ENCODE results near the gene TRAF7.
"Not testable (repeated sequence)": the region's sequence is repeated elsewhere in the genome, so short reads cannot be mapped to it uniquely, and the experiment has no call there.

The TRAF7 gene

GRCh38 chr16:2122429-2122828, 33.2 kb upstream of the TRAF7 start:
- DNase-seq (ENCODE audit: low read depth in 2 of 2) = no peak

DNA sequence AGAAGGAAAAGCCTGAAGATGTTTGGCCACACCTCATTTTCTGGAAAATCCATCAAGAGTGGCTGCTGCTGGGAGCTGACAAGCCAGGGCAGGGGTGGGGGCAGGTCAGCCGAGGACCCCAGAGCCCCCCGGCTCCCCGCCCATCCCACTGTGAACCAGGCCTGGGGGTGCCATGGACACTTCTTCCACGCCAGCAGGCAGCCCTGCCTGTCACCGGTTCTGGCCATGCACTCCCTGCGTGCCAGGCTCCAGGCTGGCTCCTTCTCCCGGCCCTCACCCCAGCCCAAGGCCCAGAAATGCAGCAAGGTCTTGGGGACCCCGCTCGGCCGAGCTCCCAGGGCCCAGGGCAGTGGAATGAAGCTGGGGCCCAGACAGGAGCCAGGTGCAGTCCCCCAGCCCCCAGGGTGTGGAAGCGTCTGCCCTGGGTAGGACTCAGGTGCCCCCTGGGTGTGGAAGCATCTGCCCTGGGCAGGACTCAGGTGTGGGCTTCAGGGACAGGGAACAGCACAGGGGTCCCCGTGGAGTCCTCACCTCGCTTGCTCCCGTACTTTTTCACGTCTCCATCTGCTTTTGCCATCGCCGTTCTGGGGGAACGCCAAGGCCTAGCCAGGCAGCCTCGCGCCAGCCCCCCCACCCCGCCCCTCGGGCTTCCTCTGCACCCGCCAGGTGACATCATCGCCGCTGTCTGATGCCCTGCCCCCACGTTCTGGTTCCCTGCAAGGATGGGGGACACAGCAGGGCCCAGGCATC, 32.5 kb upstream of the TRAF7 start:
- not testable (repeated sequence) for DNase-seq (ENCODE audit: low read depth in 2 of 2)

GRCh38 chr16:2123706-2124376, 31.7 kb upstream of the TRAF7 start:
- not testable (repeated sequence) for DNase-seq (ENCODE audit: low read depth in 2 of 2)

DNA sequence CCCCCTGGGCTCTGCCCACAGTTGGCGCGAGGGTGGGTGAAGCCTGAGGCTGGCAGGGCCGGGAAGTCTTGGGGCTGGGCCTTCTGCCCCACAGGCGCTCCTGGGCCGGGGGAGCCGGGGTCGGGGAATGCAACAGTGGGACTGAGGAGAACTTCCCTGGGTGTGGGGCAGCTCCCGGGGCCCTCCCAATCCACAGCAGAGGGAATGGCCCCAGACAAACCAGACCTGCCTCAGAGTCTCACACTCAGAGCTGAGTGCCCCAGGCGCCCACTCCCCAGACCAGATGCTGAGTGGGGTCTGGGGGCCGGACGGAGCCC, 31.2 kb upstream of the TRAF7 start:
- DNase-seq (ENCODE audit: low read depth in 2 of 2) = not testable (repeated sequence)

DNA sequence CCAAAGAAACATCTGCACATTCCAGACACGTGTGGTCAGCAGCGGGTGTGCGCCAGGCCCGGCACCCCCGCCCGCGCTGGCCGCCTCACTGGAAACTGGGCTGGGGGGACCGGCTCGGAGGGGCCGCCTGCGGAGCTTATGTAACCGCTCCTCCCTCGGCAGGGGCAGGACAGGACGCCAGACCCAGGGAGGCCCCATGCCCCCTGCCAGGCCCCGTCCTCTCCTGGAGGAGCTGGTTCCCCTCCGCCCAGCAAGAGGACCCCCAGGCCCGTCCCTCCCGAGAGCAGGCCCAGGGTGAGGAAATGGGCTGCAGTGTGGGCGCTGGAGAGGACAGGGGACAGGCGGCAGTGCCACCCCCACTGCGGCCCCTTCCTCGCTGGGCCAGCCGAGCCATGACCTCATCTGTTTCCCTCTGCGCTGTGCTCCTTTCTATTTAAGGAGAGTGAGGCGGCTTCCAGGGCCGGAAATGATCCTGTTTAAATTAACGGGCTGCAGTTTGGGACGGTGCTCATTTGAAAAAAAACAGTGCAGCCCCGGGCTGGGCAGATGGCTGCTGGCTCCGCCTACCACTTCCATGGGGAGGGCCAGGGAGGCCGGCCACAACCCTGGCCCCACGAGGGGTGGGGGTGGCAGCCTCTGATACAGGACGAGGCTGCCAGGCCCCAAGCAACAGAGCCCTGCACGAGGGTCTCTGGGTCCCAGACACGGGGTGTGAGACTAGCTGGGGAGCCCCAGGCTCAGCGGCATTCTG, 30.7 kb upstream of the TRAF7 start:
- DNase-seq (ENCODE audit: low read depth in 2 of 2) = not testable (repeated sequence)

DNA sequence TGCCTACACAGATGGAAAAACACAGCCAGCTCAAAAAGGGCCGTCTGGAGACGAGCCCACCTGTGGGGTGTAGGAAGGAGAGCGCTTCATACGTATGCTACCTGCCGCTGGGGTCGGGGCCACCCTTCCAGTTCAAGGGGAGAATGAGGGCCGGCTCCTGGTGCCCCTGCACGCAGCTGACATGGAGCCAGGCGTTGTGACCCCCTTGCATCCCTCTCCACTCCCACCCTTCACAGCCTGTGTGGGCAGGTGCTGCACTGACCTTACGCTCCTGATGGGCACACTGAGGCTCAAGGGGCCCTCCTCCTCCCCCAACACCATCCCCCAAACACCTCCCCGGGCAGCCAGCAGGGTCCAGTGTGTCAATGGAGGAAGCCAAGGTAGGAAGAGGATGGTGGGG, 30.0 kb upstream of the TRAF7 start:
- DNase-seq (ENCODE audit: low read depth in 2 of 2) = not testable (repeated sequence)

DNA sequence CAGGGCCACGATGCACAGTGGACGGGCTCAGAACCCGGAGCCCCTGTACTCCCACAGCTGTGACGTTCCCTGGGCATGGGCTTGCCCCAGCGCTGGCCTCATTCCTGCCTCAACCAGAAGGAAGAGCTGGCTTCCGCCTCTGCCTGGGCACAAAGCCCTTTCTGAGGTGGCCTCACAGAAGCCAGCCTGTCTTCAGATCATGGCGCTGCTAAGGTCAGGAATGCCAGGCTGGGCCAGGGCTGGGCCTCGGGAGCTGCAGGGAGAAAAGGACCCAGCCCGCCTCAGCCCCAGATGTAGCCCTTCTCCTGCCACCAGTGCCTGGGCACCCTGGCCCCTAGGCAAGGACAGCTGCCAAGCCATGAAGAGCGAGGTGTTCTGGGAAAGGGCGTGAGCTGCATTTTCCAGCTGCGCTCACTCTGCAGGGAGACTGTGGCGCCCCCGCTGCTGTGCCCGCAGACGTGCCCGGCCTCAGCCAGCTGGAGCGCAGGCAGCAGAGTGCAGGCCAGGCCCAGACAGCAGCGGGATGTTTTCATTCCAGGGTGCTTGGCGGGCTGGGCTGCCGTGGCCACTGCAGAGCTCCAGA, 29.3 kb upstream of the TRAF7 start:
- not testable (repeated sequence) for DNase-seq (ENCODE audit: low read depth in 2 of 2)

DNA sequence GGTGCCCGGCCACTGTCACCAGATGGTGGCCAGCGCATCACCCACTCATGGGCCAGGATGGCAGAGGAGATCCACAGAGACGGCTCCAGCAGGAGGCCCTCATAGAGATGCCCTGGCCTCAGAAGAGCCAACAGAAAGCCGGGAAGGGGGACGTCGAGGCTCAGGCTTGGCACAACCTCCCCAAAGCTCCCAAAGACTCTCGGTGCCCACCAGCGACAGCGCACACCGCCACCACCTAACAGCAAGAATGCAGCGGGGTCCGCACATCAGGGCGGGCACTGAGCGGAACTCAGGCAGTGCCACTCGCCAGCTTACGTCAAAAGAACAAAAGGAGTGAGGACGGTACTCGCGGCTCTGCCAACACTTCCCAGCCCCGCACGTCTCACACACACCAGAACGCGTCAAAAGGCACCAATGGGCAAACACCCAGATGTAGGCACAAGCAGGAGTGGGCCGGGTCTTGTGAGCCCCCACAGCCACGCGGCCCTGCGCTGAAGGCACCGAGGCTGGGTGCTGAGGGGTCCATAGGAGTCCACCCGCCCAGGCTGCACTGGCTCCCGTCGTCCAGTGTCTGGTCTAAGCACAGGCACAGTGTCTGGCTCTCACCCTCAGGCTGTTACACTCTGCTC, 28.5 kb upstream of the TRAF7 start:
- not testable (repeated sequence) for DNase-seq (ENCODE audit: low read depth in 2 of 2)

- not testable (repeated sequence) for DNase-seq (ENCODE audit: low read depth in 2 of 2)
Observed at GRCh38 chr16:2127630-2128280, 27.8 kb upstream of the TRAF7 start.

DNA sequence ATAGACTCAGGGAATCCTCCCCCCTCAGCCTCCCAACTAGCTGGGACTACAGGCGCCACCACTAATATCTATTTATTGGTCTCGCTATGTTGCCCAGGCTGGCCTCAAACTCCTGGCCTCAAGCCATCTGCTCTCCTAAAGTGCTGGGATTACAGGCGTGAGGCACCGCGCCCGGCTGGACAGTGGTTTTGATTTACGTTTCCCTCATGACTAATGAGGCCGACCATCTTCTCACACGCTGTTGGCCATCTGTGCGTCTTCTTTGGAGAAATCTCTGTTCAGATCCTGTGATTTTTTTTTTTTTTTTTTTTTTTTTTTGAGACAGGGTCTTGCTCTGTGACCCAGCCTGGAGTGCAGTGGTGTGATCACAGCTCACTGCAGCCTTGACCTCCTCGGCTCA, 26.3 kb upstream of the TRAF7 start:
- DNase-seq (ENCODE audit: low read depth in 2 of 2) = not testable (repeated sequence)

GRCh38 chr16:2129890-2130447, 25.6 kb upstream of the TRAF7 start:
- not testable (repeated sequence) for DNase-seq (ENCODE audit: low read depth in 2 of 2)

GRCh38 chr16:2133797-2134196, 21.8 kb upstream of the TRAF7 start:
- not testable (repeated sequence) for DNase-seq (ENCODE audit: low read depth in 2 of 2)

- DNase-seq (ENCODE audit: low read depth in 2 of 2) = not testable (repeated sequence)
Observed at GRCh38 chr16:2135071-2135470, 20.5 kb upstream of the TRAF7 start.

DNA sequence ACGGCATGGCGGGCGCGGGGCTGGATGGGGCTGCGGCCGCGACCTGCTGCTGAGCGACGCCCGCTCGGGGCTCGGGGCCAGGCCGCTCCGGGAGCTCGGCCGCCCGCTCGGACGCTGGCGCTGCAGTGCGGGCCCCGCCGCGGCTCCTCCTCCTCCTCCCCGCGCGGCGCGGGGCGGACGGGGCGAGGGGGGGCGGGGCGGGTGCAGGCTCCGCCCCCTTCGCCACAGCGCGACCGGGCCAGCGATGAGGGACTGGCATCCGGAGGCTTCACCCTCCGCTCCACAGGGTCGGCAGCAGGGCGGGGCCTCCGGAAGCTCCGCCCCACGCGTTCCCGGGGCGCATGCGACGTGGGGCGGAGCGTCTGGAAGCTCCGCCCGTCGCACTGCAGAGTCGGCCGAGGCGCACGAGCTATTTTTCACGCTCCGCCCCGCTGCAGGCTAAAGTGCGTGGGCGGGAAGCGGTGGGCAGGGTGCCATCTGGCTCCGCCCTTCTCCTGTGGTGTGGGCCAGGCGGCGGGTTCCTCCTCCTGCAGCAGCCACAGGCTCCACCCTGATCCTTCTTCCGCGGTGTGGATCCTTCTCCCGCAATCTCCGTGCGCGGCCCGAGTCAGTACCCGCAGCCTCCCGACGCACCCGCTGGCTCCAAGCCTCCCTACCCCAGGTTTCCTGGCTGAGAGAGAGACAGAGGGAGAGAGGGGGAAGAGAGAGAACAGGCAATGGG, 19.7 kb upstream of the TRAF7 start, which contains the start of gene PKD1:
PKD1 (minus strand) TSS at position 129 of the 721 bp plus-strand sequence. CDS start 209 bp downstream, outside the sequence.
- peak; percentile 99 for DNase-seq (ENCODE audit: low read depth in 2 of 2)

DNA sequence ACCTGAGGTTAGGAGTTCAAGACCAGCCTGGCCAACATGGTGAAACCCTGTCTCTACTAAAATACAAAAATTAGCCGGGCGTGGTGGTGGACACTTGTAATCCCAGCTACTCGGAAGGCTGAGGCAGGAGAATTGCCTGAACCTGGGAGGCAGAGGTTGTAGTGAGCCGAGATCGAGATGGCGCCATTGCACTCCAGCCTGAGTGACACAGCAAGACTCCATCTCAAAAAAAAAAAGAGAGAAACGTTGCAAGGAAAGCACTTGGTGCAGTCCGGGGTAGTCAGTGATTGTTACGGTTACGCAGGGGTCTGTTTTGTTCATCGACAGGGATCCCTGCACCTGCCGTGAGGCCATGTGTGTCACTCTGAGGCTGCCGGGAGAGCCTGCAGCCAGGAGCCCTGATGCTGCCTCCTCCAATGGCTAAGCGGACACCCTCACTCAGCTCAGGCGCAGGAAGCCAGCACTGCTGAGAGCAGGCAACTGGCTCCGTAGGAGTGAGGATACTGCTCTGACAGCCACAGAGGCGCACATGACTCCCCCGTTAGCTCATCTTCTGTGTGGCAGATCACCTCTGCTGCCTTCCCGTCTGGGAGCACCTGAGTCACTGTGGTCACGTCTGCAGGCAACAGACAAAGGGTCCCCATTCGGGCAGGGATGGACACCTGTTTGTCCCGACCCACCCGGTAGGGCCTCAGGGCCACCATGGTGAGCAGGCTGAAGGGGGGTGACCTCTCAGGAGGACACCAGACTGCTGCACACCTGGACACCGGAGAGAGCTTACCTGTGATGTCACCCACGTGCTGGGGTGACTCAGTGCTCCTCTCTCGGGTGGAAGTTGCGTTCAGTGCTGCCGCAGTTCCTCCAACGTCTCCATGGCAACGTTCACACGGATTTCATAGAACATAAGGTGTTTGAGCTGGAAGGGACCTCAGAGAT, 12.4 kb upstream of the TRAF7 start:
- no peak for DNase-seq (ENCODE audit: low read depth in 2 of 2)

- no peak for DNase-seq (ENCODE audit: low read depth in 2 of 2)
Observed at GRCh38 chr16:2143878-2144485, 11.6 kb upstream of the TRAF7 start.

DNA sequence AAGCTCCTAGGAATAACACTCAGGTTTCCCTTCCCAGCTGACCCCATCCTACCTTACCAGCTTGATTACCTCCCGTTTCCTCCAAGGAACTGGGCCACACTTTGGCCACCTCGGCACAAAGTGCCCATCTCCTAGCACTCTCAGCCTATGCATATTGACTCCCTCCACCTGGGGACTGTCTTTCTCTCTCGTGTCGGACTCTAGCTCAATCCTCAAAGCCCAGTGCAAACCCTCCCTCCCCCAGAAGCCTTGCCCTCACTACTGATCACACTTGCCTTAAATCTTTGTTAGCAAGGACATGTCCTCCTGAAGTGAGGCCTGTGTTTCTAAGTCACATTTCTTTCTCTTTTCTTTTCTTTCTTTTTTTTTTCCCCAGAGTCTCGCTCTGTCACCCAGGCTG, 9.7 kb upstream of the TRAF7 start:
- no peak for DNase-seq (ENCODE audit: low read depth in 2 of 2)

- no peak for DNase-seq (ENCODE audit: low read depth in 2 of 2)
Observed at GRCh38 chr16:2147378-2147777, 8.2 kb upstream of the TRAF7 start.
